ENCODE results near the gene CD300LD. TPM values are rescaled to one million over a fixed set of nuclear protein-coding genes. Genes with fewer than 3 reads are reported as not detected.

The CD300LD gene
- total RNA-seq, 2 donors from 2014 or later = not detected

- H3K4me3 Mint-ChIP-seq = no peak overlapping the region
- DNase-seq (no peak), ATAC-seq (no peak)
- peaks cover 74% of the 10 kb centered on the region for H3K27me3 Mint-ChIP-seq
- H3K27ac Mint-ChIP-seq = no peak overlapping the region
- H3K36me3 Mint-ChIP-seq (ENCODE audit: low read depth) = peaks cover 7% of the 10 kb centered on the region
- peaks cover 16% of the 10 kb centered on the region for H3K4me1 Mint-ChIP-seq
- H3K9me3 ChIP-seq (ENCODE audit: control insufficient read depth, low read length, poor library complexity, severe bottlenecking) = no peaks in the 10 kb centered on the region
These were observed 11.1 kb upstream of the CD300LD start for GRCh38 chr17:74603037-74603635.

- H3K4me3 Mint-ChIP-seq = no peak overlapping the region
- H3K9me3 ChIP-seq (ENCODE audit: control insufficient read depth, low read length, poor library complexity, severe bottlenecking) = no peaks in the 10 kb centered on the region
- H3K27ac Mint-ChIP-seq = no peak overlapping the region
- peaks cover 16% of the 10 kb centered on the region for H3K4me1 Mint-ChIP-seq
- peaks cover 5% of the 10 kb centered on the region for H3K36me3 Mint-ChIP-seq (ENCODE audit: low read depth)
- ATAC-seq (no peak), DNase-seq (no peak)
- peaks cover 70% of the 10 kb centered on the region for H3K27me3 Mint-ChIP-seq
These were observed 10.0 kb upstream of the CD300LD start for GRCh38 chr17:74601944-74602572.

- Mint-ChIP-seq H3K27ac (peak overlapping the region; percentile 82), H3K36me3 (ENCODE audit: low read depth) (peaks cover 5% of the 10 kb centered on the region), H3K4me1 (peaks cover 16% of the 10 kb centered on the region), H3K4me3 (no peak overlapping the region), H3K27me3 (peaks cover 70% of the 10 kb centered on the region)
- DNase-seq (no peak), ATAC-seq (no peak)
- no peaks in the 10 kb centered on the region for H3K9me3 ChIP-seq (ENCODE audit: control insufficient read depth, low read length, poor library complexity, severe bottlenecking)
These were observed 7.4 kb upstream of the CD300LD start for GRCh38 chr17:74599448-74599939.

- Mint-ChIP-seq H3K4me1 (peaks cover 16% of the 10 kb centered on the region), H3K27me3 (peaks cover 69% of the 10 kb centered on the region), H3K27ac (no peak overlapping the region), H3K36me3 (ENCODE audit: low read depth) (peaks cover 5% of the 10 kb centered on the region), H3K4me3 (no peak overlapping the region)
- DNase-seq = no peak
- H3K9me3 ChIP-seq (ENCODE audit: control insufficient read depth, low read length, poor library complexity, severe bottlenecking) = no peaks in the 10 kb centered on the region
- ATAC-seq = no peak
These were observed 6.9 kb upstream of the CD300LD start for GRCh38 chr17:74599023-74599399.

GRCh38 chr17:74598346-74599022, 6.4 kb upstream of the CD300LD start:
- H3K27ac Mint-ChIP-seq = no peak overlapping the region
- ATAC-seq (no peak), DNase-seq (no peak)
- H3K9me3 ChIP-seq (ENCODE audit: control insufficient read depth, low read length, poor library complexity, severe bottlenecking) = no peaks in the 10 kb centered on the region
- H3K4me3 Mint-ChIP-seq = no peak overlapping the region
- H3K27me3 Mint-ChIP-seq = peaks cover 65% of the 10 kb centered on the region
- peaks cover 5% of the 10 kb centered on the region for H3K36me3 Mint-ChIP-seq (ENCODE audit: low read depth)
- H3K4me1 Mint-ChIP-seq = peaks cover 16% of the 10 kb centered on the region

GRCh38 chr17:74597069-74597790, 5.1 kb upstream of the CD300LD start:
- Mint-ChIP-seq H3K4me1 (peaks cover 15% of the 10 kb centered on the region), H3K27me3 (peaks cover 65% of the 10 kb centered on the region), H3K4me3 (no peak overlapping the region), H3K27ac (no peak overlapping the region), H3K36me3 (ENCODE audit: low read depth) (peaks cover 5% of the 10 kb centered on the region)
- H3K9me3 ChIP-seq (ENCODE audit: control insufficient read depth, low read length, poor library complexity, severe bottlenecking) = no peaks in the 10 kb centered on the region
- no peak for DNase-seq
- ATAC-seq = no peak

GRCh38 chr17:74595037-74595750, 3.1 kb upstream of the CD300LD start:
- no peak overlapping the region for H3K4me3 Mint-ChIP-seq
- peaks cover 16% of the 10 kb centered on the region for H3K4me1 Mint-ChIP-seq
- peaks cover 58% of the 10 kb centered on the region for H3K27me3 Mint-ChIP-seq
- DNase-seq (no peak), ATAC-seq (no peak)
- no peak overlapping the region for H3K27ac Mint-ChIP-seq
- peaks cover 3% of the 10 kb centered on the region for H3K36me3 Mint-ChIP-seq (ENCODE audit: low read depth)
- H3K9me3 ChIP-seq (ENCODE audit: control insufficient read depth, low read length, poor library complexity, severe bottlenecking) = no peaks in the 10 kb centered on the region

GRCh38 chr17:74591503-74591902, 580 bp downstream of the CD300LD start:
- H3K9me3 ChIP-seq (ENCODE audit: control insufficient read depth, low read length, poor library complexity, severe bottlenecking) = no peaks in the 10 kb centered on the region
- no peak overlapping the region for H3K4me3 Mint-ChIP-seq
- H3K4me1 Mint-ChIP-seq = peaks cover 3% of the 10 kb centered on the region
- H3K27me3 Mint-ChIP-seq = peaks cover 50% of the 10 kb centered on the region
- ATAC-seq (no peak), DNase-seq (no peak)
- peaks cover 3% of the 10 kb centered on the region for H3K36me3 Mint-ChIP-seq (ENCODE audit: low read depth)
- H3K27ac Mint-ChIP-seq = no peak overlapping the region

- no peak overlapping the region for H3K4me3 Mint-ChIP-seq
- no peaks in the 10 kb centered on the region for H3K9me3 ChIP-seq (ENCODE audit: control insufficient read depth, low read length, poor library complexity, severe bottlenecking)
- H3K36me3 Mint-ChIP-seq (ENCODE audit: low read depth) = no peaks in the 10 kb centered on the region
- peaks cover 36% of the 10 kb centered on the region for H3K27me3 Mint-ChIP-seq
- H3K27ac Mint-ChIP-seq = no peak overlapping the region
- H3K4me1 Mint-ChIP-seq = no peaks in the 10 kb centered on the region
- ATAC-seq (no peak), DNase-seq (no peak)
These were observed 6.4 kb downstream of the CD300LD start for GRCh38 chr17:74585711-74586110.

GRCh38 chr17:74584292-74585060, 7.6 kb downstream of the CD300LD start:
- H3K9me3 ChIP-seq (ENCODE audit: control insufficient read depth, low read length, poor library complexity, severe bottlenecking) = no peaks in the 10 kb centered on the region
- Mint-ChIP-seq H3K36me3 (ENCODE audit: low read depth) (no peaks in the 10 kb centered on the region), H3K4me3 (no peak overlapping the region), H3K4me1 (peaks cover 2% of the 10 kb centered on the region), H3K27ac (no peak overlapping the region), H3K27me3 (peaks cover 36% of the 10 kb centered on the region)
- no peak for DNase-seq
- no peak for ATAC-seq

GRCh38 chr17:74582633-74583032, 9.4 kb downstream of the CD300LD start:
- Mint-ChIP-seq H3K27me3 (peaks cover 26% of the 10 kb centered on the region), H3K4me1 (peaks cover 2% of the 10 kb centered on the region), H3K36me3 (ENCODE audit: low read depth) (no peaks in the 10 kb centered on the region), H3K27ac (no peak overlapping the region), H3K4me3 (no peak overlapping the region)
- H3K9me3 ChIP-seq (ENCODE audit: control insufficient read depth, low read length, poor library complexity, severe bottlenecking) = no peaks in the 10 kb centered on the region
- ATAC-seq (no peak), DNase-seq (no peak)

- Mint-ChIP-seq H3K4me3 (no peak overlapping the region), H3K27me3 (peaks cover 8% of the 10 kb centered on the region), H3K4me1 (peaks cover 2% of the 10 kb centered on the region), H3K36me3 (ENCODE audit: low read depth) (no peaks in the 10 kb centered on the region), H3K27ac (peak overlapping the region; percentile 41)
- H3K9me3 ChIP-seq (ENCODE audit: control insufficient read depth, low read length, poor library complexity, severe bottlenecking) = no peaks in the 10 kb centered on the region
- DNase-seq = no peak
- ATAC-seq = no peak
These were observed 12.2 kb downstream of the CD300LD start for GRCh38 chr17:74579900-74580299.
